Stimulated activated CD4-positive, alpha-beta T cell treated with anti-CD3 and anti-CD28 coated beads, Interleukin-12 subunit alpha, Interleukin-12 subunit beta, amount 100 ng/mL, for 4 hours (primary cell): Measurements from ENCODE around the gene NCAM1.
"Not testable (repeated sequence)": the region's sequence is repeated elsewhere in the genome, so short reads cannot be mapped to it uniquely, and the experiment has no call there.

ENCODE experiments used
- DNase-seq: peaks from one replicate; pipeline ENCODE4 v3.0.0-alpha.2; 2020

The NCAM1 gene

DNA sequence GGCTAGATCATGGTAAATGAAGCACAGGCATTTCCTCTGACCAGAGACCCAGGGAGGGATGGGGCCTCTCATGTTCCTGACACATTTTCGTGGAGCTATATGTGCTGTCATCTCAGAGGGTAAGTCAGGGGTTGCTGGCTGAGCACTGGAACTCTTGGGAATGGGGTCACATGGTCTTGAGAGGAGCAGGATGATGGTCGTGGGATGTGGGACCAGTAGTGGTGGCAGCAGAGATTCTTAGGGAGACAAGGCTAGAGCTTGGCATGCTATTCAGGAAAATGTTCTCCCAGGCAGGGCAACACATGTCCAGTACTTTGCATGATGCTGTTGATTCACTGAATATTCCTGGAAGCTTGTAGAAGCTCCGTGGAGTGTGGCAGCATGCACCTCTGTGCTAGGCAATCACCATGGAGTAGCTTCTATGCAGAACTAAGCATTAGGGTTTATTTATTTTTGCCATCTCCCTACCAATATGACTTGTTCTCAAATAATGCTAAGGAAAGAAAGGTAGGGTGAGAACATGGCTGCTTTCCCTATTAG, 321.7 kb downstream of the NCAM1 start:
- DNase-seq: no peak

DNA sequence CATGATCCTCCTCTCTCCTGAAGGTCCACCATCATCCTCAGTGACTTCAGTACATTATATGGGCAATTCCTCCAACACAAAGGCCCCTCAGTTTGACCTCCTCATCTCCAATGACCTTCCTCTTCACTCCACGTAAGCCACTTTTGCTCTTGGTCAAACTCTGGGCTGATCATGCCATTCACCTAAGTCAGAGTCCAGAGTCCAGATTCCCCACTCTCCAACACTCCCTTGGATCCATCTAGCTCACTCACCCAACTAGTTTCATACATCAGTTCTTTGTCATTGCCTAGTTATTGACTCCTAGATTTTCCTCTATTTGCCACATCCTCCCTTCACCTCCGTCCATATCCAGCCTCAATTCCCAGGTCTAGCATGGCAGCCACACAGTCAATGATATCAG, 322.7 kb downstream of the NCAM1 start:
- DNase-seq: no peak

DNA sequence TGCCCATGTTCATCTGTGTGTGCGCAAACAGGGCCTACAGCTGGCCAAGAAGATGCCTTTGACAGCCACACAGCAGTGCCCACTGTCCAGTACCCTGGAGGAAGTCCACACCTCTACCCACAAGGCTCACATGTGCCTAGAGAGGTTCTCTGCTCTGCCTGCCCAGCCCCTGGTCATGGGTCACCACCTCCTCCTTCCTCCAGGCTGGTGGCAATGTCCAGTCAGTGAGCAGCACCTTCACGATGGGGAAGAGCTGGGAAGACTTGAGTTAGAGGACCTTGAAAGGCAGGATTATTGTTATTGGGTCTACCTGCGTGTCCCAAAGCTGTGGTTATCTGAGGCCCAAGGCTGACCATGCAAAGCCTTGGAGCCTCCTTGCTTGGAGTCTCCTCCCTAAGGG, 324.8 kb downstream of the NCAM1 start:
- DNase-seq: no peak

DNA sequence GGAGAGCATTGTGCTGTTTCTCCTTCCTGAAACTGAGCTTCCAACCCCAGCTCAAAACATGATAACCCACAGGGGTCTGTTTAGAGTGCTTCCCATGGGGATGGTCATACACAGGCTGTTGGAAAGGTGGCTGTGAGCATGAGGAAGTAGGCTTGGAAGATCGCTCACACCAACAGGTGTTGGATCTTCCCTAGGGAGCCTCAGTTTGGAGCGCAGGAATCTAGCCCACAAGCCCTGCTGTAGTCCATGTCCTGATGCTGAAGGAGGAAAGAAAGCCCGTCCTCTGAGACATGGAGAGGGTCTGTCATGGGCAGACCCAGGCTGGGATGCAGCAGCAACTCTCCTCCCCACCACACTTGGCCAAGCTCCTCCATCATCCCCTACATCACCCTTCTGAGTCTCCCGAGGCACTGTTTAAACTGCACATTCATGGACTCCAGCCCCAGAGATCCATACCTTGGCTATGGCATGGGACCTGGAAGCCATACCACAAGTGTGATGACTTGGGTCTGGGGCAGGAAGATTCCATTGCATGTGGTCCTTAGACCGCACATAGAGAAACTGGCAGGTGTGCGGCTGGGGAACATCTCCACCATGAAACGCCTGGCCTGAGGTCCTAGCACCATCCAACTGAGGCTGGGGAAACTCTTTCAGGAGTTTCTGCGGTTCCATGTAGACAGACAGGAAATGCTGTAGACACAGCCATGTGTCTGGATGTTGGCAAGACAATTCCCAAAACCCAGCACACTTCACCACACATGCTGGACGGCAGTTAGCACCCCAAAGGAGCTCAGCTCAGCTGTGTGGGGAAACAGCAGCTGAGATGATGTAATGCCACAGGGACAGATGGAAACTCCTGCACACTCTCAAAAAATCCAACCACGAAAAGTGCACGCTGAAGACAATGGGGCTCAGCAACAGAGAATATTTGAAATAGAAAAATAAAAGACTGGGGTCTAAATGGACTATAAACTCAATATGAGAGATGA, 325.6 kb downstream of the NCAM1 start:
- DNase-seq: no peak

DNA sequence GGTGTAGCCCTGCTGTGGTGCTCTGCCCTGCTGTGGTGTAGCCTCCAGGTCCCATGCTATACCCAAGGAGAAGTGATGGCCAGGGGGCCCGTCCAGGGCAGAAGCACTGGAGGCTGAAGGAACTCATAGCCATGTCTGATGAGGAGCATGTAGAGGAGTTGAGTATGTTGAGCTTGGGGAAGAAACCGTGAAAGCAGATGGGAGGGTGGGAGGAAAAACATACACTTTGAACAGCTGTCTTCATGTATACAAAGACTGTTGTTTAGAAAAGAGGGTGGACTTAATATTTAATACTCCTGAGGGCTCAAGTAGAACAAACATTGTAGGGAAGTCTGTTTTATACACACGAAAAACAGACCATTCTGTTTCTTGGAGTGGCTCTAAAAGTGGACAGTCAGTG, 326.6 kb downstream of the NCAM1 start:
- DNase-seq: no peak

DNA sequence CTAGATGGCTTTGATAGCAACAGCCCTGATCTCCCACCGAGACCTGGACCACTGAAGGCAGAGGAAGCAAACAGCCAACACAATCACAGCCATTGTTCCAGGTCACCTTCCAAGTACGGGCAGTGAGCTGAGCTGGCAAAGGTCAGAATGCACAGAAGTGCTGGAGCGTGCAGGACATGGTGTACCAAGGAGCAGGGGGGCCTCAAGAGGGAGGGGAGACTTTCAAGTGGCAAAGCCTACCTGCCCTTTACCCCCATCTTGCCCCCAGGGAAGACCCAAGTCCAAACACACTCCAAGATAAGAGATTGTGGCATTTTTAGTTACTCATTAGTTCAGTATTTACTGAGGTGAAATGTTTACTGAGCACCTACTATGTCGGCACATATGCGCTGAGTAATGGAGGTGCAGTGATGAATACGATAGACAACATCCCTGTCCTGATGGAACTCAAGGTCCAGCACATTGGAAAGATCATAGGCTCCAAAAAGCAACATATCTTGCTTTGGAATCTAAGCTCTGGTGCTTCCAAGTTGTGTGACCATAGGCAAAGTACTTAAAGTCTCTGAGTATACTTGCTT, 327.2 kb downstream of the NCAM1 start:
- DNase-seq: no peak

DNA sequence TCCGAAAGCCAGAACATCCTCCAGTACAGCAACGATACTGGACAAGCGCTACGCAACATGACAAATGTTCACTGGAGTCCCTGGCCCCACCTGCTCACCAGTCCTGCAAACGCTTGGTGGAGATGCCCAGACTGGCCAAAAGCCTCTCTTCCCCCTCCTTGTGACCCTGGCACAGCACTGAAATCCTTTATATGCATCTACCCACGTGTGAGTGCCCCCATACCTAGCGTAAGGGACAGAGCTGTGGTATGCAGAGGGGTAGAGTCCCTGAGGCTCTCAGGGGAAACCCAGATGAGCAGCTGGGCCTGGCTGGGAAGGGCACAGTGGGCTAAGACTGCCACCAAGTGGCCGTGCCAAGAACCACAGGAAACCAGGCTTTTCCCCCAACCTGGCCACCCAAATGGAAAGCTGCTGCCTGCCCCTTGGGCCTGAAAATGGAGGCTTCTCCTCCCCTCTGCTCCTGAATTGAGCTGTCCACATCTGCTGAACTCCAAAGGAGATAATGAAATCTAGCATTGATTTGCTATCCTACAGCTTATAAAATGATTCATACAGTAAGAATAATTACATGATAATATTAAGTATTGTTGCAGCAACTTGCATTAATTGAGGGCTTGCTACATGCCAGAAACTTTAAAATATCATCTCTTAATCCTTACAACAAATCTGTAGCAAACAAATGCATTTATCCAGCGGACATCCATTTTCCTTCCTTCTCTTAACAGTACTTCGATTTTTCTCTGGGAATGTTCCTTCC, 328.4 kb downstream of the NCAM1 start:
- DNase-seq: peak; percentile 63

DNA sequence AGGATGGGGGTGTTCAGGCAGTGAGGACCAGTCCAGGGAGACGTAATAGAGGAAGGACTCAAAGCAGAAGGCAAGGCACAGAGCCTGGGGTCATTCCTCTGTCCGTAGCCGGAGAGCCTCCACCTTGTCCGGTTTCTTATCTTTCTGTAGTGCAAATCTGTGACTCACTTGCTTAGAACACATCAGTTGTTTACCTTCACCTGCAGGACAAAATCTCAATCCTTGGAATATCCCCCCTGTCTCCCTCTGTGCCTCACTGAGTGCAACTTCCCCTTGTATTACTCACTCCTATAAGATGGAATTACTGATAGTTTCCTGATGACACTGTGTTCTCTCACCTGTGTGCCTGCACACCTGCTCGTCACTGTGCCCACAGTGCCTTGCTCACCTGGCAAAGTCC, 332.7 kb downstream of the NCAM1 start:
- DNase-seq: no peak

DNA sequence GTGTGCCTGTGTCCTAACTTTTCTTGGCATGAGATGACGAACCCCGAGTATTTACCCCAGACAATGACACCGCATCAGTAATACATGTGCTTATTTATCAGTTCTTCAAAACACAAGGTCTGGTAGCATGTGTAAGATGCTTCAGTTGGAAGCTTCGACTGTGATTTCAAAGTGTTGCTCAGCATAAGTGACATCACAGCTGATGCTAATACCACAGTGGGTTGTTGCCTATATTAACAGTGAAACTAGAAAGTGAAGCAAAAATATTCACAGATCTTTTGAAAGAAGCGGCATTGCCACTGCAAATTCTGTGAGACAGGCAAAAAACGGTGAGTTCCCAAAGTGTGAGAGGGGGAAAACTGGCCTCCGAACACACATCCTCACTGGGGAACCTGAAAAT, 334.8 kb downstream of the NCAM1 start:
- DNase-seq: no peak

DNA sequence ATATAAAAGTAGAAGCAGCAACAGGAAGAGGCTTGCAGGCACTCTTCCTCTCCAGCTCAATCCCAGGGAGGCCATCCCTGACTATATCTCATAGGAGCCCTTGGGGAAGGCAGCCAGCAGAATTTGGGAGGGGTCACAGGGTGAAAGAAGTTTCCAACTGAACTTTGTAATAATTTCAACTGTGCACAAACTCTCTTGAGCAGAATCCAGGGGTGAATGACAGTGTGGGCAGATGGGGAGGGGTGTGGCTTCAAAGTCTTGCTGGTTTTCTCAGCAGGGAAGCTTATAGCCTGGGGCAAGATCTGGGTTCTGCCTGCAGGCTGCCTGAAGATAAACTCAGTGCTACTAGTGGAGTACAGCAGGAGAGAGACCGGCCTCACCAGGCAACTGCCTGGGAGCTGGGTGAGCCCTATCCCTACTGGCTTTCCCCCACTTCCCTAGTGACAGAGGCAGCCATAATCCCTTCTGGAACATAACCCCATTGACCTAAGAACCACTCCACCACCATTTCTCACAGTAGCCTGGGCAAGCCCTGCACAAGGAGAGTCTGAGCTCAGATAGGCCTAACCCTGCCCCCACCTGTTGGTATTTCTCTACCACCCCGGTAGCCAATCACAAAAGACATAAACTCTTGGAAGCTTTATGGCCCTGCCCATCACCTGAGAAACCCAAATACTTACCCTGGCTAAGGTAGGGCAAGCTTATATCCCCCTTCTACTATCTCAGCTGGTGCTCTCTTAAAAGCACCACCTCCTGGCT, 335.4 kb downstream of the NCAM1 start:
- DNase-seq: no peak

DNA sequence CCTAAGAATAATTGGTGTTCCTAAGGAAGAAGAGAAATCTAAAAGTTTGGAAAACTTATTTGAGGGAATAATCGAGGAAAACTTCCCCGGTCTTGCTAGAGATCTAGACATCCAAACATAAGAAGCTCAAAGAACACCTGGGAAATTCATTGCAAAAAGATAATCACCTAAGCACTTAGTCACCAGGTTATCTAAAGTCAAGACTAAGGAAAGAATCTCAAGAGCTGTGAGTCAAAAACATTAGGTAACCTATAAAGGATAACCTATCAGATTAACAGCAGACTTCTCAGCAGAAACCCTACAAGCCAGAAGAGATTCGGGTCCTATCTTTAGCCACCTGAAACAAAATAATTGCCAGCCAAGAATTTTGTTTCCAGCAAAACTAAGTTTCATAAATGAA, 337.3 kb downstream of the NCAM1 start:
- DNase-seq: not testable (repeated sequence)

DNA sequence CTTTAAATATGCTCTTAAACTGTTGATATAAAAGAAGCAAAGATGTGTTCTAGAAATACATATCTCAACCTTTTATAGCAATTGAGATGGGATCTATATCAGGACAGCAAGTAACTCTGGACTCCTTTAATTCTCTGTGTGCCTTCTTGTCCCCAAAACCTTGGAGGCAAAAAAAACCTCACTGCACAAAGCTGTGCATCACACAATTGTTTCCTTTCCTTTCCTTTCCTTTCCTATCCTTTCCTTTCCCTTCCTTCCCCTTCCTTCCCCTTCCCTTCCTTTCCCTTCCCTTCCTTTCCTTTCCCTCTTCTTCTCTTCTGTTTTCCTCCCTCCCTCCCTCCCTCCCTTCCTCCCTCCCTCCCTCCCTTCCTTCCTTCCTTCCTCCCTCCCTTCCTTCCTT, 343.7 kb downstream of the NCAM1 start:
- DNase-seq: no peak

DNA sequence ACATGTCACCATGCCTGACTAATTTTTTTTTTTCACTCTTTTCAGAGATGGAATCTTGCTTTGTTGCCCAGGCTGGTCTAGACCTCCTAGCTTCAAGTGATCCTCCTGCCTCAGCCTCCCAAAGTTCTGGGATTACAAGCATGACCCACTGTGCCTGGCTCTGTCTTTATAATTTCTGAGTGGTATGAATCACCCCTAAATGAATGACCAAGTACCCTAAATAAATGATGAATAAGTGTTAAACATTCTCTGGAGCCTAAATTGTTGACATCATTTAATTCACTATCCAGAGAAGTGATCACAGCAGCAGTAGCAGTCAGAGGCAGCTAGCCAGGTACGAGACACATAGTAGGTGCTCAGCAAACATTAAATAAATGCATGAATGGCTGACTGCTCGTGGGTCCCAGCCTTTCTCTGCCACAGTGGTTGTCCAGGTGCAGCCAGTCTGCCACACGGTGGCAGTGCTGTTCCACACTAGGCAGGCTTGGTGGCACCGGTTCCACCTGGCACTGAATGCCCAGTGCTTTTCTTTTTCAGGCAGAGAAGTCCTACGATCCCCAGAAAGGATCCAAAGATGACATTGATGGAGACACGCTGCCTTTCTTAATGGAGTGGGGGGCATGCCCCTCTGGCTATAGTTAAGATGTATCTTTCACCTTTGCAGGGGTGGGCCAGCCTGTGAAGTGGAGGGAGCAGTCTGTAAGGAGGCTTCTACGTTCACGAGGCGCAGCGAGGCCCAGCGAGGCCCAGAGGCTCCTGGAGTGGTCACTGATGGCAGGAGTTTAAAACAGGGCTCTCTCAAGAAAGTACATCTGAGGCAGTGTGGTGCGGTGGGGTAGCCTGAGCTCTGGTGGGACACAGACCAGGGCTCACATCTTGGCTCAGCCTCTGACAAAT, 344.5 kb downstream of the NCAM1 start:
- DNase-seq: peak; percentile 68

DNA sequence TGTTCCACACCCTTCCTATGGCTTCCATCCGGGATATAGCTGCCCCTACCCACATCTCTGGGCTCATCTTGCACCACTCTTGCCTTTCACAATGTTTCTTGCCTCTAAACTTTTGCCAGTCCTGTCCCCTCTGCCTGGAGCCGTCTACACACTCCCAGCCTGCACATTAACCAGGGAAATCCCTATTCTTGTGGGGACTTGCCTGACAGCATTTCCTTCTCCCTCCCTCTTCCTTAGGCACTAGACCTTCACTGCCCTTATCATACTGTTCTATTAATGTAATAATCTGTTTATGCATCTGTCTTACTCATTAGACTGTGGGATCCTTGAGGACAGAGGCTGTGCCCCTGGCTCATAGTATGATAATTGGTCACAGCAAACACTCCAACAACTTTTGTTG, 347.4 kb downstream of the NCAM1 start:
- no peak for DNase-seq

DNA sequence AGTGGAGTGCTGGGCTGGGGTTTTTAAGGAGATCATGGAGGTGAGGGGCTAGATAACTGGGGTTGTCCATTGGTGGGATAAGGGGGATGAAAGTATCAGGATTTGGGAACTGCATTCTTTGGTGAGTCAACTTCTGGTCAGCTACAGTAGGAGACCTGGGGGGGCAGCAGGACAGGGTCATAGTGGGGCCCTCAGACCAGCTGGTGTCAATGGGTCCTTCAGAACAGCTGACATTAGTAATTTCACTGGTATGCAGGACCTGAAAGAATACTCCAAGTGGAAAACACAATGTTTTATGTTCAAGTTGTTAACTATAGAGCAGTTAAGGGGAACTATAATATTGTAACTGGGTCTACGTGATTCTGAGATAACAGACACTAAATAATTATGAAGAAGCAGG, 350.3 kb downstream of the NCAM1 start:
- no peak for DNase-seq

DNA sequence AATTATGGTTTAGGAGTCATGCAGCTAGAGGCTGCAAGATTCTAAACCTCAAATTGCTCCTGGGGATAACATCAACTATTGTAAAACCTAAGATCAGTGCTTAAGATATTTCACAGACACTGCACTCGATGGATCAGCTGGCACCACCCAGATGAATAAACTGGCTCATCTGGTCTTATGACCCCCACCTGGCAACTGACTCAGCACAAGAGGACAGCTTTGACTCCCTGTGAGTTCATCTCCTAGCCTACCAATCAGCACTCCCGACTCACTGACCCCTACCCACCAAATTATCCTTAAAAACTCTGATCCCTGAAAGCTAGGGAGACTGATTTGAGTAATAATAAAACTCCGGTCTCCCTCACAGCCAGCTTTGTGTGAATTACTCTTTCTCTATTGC, 352.4 kb downstream of the NCAM1 start:
- no peak for DNase-seq

DNA sequence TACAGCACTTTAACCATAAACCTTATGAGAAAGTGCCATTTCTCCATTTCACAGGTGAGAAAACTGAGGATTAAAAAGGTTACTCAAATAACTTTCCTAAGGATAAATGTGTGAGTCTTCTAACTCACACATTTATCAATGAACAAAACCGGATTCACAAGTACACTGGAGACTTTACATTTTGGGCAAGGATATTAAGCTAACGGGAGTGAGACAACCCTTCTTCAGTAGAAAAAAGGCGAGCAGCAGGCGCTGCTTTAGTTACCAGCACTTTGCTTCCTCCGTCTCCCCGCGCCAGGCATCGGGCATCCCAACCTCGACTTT, 352.8 kb downstream of the NCAM1 start:
- DNase-seq: no peak

DNA sequence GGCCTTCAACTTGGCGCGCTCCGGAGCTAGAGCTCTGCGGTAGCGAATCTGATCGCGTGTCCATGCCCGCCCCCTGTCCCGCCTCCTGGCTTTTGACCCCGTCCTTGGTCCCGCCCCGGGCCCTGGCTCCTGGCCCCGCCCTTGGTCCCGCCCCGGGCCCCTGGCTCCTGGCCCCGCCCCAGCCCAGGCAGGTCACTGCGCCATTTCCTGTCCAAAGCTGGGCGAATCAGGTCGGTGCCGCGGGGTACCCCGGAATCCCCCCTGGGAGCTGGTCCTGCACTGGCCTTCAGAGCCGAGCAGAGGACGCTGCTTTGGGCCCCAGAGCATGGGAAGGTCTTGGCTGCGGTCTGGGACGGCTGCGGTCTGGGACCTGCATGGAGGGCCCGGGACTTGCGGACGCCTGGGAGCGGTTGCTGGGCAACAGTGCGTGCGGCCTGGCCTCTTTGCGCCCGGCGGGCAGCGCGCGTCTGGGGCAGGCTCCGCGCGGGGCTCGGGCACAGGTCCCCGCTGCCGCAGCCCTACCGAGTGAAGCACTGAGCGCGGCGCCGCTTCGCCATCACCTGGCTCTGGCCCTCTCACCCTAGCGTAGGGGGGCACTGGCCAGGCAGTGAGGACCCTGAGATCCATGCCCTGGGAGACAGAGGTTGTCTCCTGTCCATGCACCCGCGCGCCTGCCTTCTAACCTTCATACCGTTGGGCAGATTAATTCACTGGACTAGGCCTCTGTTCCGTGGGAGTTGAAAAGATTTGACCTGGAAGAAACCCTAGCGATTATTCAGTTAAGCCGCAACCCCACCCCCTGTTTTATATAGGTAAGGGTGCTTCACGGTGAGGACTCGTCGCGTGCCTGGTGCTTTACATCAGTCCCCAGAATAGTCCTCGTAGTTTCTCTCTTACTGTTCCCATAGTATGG, 353.4 kb downstream of the NCAM1 start, which contains the start of gene TTC12:
Gene TTC12 (plus strand): TSS at position 195 of the 913 bp plus-strand sequence. CDS start 1,675 bp downstream, outside the sequence.
- peak; percentile 94 for DNase-seq

DNA sequence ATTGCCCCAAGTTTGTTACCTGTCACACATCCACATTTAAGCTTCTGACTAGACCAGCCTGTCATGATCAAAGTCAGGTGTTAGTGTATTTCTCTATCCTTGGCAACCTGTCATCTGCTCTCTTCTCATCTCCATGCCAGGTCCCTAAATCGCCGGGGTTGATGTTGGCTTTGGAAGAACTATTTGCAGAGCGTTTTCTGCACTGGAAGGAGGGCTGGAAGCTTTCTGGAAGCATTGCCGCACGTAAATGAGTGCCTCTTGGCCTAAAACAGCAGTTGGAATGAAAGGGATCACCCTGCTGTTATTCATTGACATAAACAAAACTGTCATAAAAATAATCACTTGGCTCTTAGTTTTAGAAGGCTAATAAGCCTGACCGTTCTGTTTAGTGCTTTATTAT, 354.6 kb downstream of the NCAM1 start:
- no peak for DNase-seq

DNA sequence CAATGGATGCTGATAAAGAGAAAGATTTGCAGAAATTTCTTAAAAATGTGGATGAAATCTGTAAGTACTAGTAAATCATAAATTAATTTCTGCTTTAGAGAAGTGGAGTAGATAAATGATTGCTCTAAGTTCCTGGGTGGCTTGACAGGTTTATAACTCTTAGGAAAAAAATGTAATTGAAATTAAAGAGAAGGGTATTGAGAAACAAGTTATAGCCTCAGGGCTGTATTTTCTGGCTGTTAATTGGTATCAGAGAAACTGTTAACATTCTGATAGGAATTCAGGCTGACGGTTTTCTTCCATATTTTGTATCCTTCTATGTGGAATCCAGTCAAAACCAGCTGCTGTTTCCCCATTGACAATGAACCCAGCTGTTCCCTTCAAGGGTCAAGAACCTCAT, 355.0 kb downstream of the NCAM1 start:
- no peak for DNase-seq

DNA sequence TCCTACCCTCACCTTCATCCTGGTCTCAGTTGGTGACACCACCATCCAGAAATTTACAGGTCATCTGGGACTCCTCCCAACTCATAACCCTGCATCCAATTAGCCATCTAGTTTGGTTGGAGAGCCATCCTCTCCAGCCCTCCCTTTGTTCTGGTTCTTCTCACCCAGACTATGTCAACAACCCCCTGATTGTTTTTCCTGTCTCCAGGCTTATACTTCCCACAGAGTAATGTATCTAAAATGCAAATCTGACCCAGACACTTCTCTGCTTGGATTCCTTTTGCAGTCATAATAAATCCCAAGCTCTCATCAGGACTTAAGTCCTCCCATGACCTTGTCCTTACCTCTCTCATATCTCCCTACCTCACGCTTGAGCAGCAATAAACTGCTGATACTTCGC, 356.1 kb downstream of the NCAM1 start:
- no peak for DNase-seq
